ENCODE results near the gene PDE3A.
"Not testable (repeated sequence)": the region's sequence is repeated elsewhere in the genome, so short reads cannot be mapped to it uniquely, and the experiment has no call there.

PDE3A gene

GRCh38 chr12:20549108-20549719, 180.9 kb downstream of the PDE3A start:
- no peak for DNase-seq (ENCODE audit: low read depth in 2 of 2)

GRCh38 chr12:20551742-20552442, 183.6 kb downstream of the PDE3A start:
- not testable (repeated sequence) for DNase-seq (ENCODE audit: low read depth in 2 of 2)

GRCh38 chr12:20552586-20552985, 184.2 kb downstream of the PDE3A start:
- DNase-seq (ENCODE audit: low read depth in 2 of 2) = not testable (repeated sequence)

GRCh38 chr12:20555015-20555414, 186.7 kb downstream of the PDE3A start:
- DNase-seq (ENCODE audit: low read depth in 2 of 2) = no peak

GRCh38 chr12:20555771-20556170, 187.4 kb downstream of the PDE3A start:
- no peak for DNase-seq (ENCODE audit: low read depth in 2 of 2)

GRCh38 chr12:20557096-20557495, 188.8 kb downstream of the PDE3A start:
- no peak for DNase-seq (ENCODE audit: low read depth in 2 of 2)

- DNase-seq (ENCODE audit: low read depth in 2 of 2) = no peak
Observed at GRCh38 chr12:20560935-20561334, 192.6 kb downstream of the PDE3A start.

- DNase-seq (ENCODE audit: low read depth in 2 of 2) = no peak
Observed at GRCh38 chr12:20561871-20562270, 193.5 kb downstream of the PDE3A start.

GRCh38 chr12:20567413-20567812, 199.1 kb downstream of the PDE3A start:
- DNase-seq (ENCODE audit: low read depth in 2 of 2) = no peak

GRCh38 chr12:20572451-20572850, 204.1 kb downstream of the PDE3A start:
- no peak for DNase-seq (ENCODE audit: low read depth in 2 of 2)

- no peak for DNase-seq (ENCODE audit: low read depth in 2 of 2)
Observed at GRCh38 chr12:20576528-20576927, 208.2 kb downstream of the PDE3A start.

GRCh38 chr12:20577054-20577453, 208.7 kb downstream of the PDE3A start:
- no peak for DNase-seq (ENCODE audit: low read depth in 2 of 2)

GRCh38 chr12:20578142-20578541, 209.8 kb downstream of the PDE3A start:
- DNase-seq (ENCODE audit: low read depth in 2 of 2) = no peak

GRCh38 chr12:20585055-20585625, 216.8 kb downstream of the PDE3A start:
- no peak for DNase-seq (ENCODE audit: low read depth in 2 of 2)

- DNase-seq (ENCODE audit: low read depth in 2 of 2) = no peak
Observed at GRCh38 chr12:20585913-20586312, 217.6 kb downstream of the PDE3A start.

GRCh38 chr12:20588042-20588441, 219.7 kb downstream of the PDE3A start:
- no peak for DNase-seq (ENCODE audit: low read depth in 2 of 2)

GRCh38 chr12:20590570-20590969, 222.2 kb downstream of the PDE3A start:
- no peak for DNase-seq (ENCODE audit: low read depth in 2 of 2)

- no peak for DNase-seq (ENCODE audit: low read depth in 2 of 2)
Observed at GRCh38 chr12:20592556-20592955, 224.2 kb downstream of the PDE3A start.

- DNase-seq (ENCODE audit: low read depth in 2 of 2) = no peak
Observed at GRCh38 chr12:20593611-20594010, 225.3 kb downstream of the PDE3A start.

GRCh38 chr12:20596061-20596460, 227.7 kb downstream of the PDE3A start:
- DNase-seq (ENCODE audit: low read depth in 2 of 2) = no peak

- DNase-seq (ENCODE audit: low read depth in 2 of 2) = no peak
Observed at GRCh38 chr12:20599757-20600156, 231.4 kb downstream of the PDE3A start.

GRCh38 chr12:20601668-20602280, 233.4 kb downstream of the PDE3A start:
- no peak for DNase-seq (ENCODE audit: low read depth in 2 of 2)
